Measurements from ENCODE around the gene EGLN3.

EGLN3 gene

GRCh38 chr14:33901426-33902155 lies 49.3 kb downstream of the EGLN3 start:
- no peak overlapping the region for H3K4me2 ChIP-seq (ENCODE audit: insufficient read depth, low read length)

GRCh38 chr14:33900706-33901105 lies 50.2 kb downstream of the EGLN3 start:
- Histone ChIP-seq H4K20me1 (ENCODE audit: insufficient read depth, low read length) (no peaks in the 10 kb centered on the region), H3K79me2 (ENCODE audit: insufficient read depth, low read length) (no peaks in the 10 kb centered on the region), H2AFZ (ENCODE audit: low read depth, low read length) (no peak overlapping the region), H3K27ac (ENCODE audit: low read length) (no peak overlapping the region), H3K9me3 (ENCODE audit: insufficient read depth, low read length, severe bottlenecking) (peaks cover 8% of the 10 kb centered on the region), H3K4me1 (ENCODE audit: insufficient read depth, low read length) (no peaks in the 10 kb centered on the region), H3K36me3 (ENCODE audit: insufficient read depth, low read length) (no peaks in the 10 kb centered on the region), H3K4me2 (ENCODE audit: insufficient read depth, low read length) (no peak overlapping the region), H3K4me3 (ENCODE audit: low read depth in 1 of 2, low read length in 2 of 2) (no peak overlapping the region), H3K27me3 (ENCODE audit: insufficient read depth, low read length, poor library complexity) (no peaks in the 10 kb centered on the region), H3K9ac (ENCODE audit: low read depth, low read length) (no peak overlapping the region)
- DNase-seq (no peak), ATAC-seq (ENCODE audit: insufficient read depth, low read depth) (no peak)
- TF ChIP-seq CTCF (IDR thresholded peaks at IDR 0.05; ENCODE audit: borderline replicate concordance, extremely low read depth, low read length, poor library complexity, severe bottlenecking) = no peak
- TF ChIP-seq EZH2 (IDR thresholded peaks at IDR 0.05; ENCODE audit: borderline replicate concordance, low read depth, low read length, severe bottlenecking) = no peak

More at GRCh38 chr14:33901426-33902155, 49.3 kb downstream of the EGLN3 start:
- no peak overlapping the region for H3K4me3 ChIP-seq (ENCODE audit: low read depth in 1 of 2, low read length in 2 of 2)
- H3K9ac ChIP-seq (ENCODE audit: low read depth, low read length) = no peak overlapping the region
- no peaks in the 10 kb centered on the region for H3K4me1 ChIP-seq (ENCODE audit: insufficient read depth, low read length)
- no peaks in the 10 kb centered on the region for H4K20me1 ChIP-seq (ENCODE audit: insufficient read depth, low read length)
- no peak overlapping the region for H3K27ac ChIP-seq (ENCODE audit: low read length)
- no peaks in the 10 kb centered on the region for H3K36me3 ChIP-seq (ENCODE audit: insufficient read depth, low read length)
- H3K79me2 ChIP-seq (ENCODE audit: insufficient read depth, low read length) = no peaks in the 10 kb centered on the region
- DNase-seq (no peak), ATAC-seq (ENCODE audit: insufficient read depth, low read depth) (no peak)
- no peaks in the 10 kb centered on the region for H3K27me3 ChIP-seq (ENCODE audit: insufficient read depth, low read length, poor library complexity)
- no peak overlapping the region for H2AFZ ChIP-seq (ENCODE audit: low read depth, low read length)
- TF ChIP-seq EZH2 (IDR thresholded peaks at IDR 0.05; ENCODE audit: borderline replicate concordance, low read depth, low read length, severe bottlenecking) = no peak
- TF ChIP-seq CTCF (IDR thresholded peaks at IDR 0.05; ENCODE audit: borderline replicate concordance, extremely low read depth, low read length, poor library complexity, severe bottlenecking) = no peak
- H3K9me3 ChIP-seq (ENCODE audit: insufficient read depth, low read length, severe bottlenecking) = peaks cover 8% of the 10 kb centered on the region

- Histone ChIP-seq H3K27ac (ENCODE audit: low read length) (no peak overlapping the region), H3K36me3 (ENCODE audit: insufficient read depth, low read length) (no peaks in the 10 kb centered on the region), H4K20me1 (ENCODE audit: insufficient read depth, low read length) (no peaks in the 10 kb centered on the region), H3K27me3 (ENCODE audit: insufficient read depth, low read length, poor library complexity) (no peaks in the 10 kb centered on the region), H3K4me2 (ENCODE audit: insufficient read depth, low read length) (no peak overlapping the region), H3K79me2 (ENCODE audit: insufficient read depth, low read length) (no peaks in the 10 kb centered on the region), H3K9ac (ENCODE audit: low read depth, low read length) (no peak overlapping the region), H3K4me1 (ENCODE audit: insufficient read depth, low read length) (no peaks in the 10 kb centered on the region), H3K4me3 (ENCODE audit: low read depth in 1 of 2, low read length in 2 of 2) (no peak overlapping the region), H3K9me3 (ENCODE audit: insufficient read depth, low read length, severe bottlenecking) (peaks cover 8% of the 10 kb centered on the region), H2AFZ (ENCODE audit: low read depth, low read length) (no peak overlapping the region)
- DNase-seq (no peak), ATAC-seq (ENCODE audit: insufficient read depth, low read depth) (no peak)
- TF ChIP-seq CTCF (IDR thresholded peaks at IDR 0.05; ENCODE audit: borderline replicate concordance, extremely low read depth, low read length, poor library complexity, severe bottlenecking) (no peak), EZH2 (IDR thresholded peaks at IDR 0.05; ENCODE audit: borderline replicate concordance, low read depth, low read length, severe bottlenecking) (no peak)
Observed at GRCh38 chr14:33899723-33900341, 51.0 kb downstream of the EGLN3 start.
